Neural progenitor cell (in vitro differentiated cells): Measurements from ENCODE around the gene IMPDH1.

Experiments
- EZH2 ChIP-seq: fragments of 200-600 bp; sonication (generic); IDR thresholded peaks from 2 replicates; pipeline ENCODE4 v1.6.1; 2017; ENCODE audit warnings: antibody characterized with exemption, mild to moderate bottlenecking, moderate library complexity
- EZH2phosphoT487 ChIP-seq: fragments of 200-600 bp; sonication (generic); IDR thresholded peaks from 2 replicates; pipeline ENCODE4 v1.6.1; 2017; ENCODE audit warnings: antibody characterized with exemption
- TF ChIP-seq, protein P1 (sequence below): fragments of 200-600 bp; sonication (generic); IDR thresholded peaks from 2 replicates; pipeline ENCODE4 v1.5.1; 2017; ENCODE audit warnings: antibody characterized with exemption, mild to moderate bottlenecking

DNA sequence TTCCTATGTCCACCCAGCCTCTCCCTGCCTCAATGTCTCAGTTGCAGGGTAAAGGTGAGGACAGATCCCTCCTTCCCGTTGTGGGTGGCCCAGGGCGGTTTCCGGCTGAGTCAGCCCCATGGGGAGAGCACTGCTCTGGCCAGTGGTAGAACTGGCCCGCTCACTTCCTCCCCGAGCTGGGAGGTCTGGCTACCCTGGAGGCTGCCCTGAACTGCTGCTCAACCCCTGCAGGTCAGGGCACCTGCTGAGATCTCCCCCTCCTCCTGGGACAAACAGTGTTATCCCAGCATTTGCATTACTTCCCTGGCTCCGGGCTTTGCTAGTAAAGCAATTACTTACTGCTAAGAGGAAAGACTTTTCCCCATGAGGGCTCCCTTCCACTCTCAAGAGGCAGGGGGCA is 21.4 kb upstream of the IMPDH1 start:
- TF ChIP-seq, protein P1, sequence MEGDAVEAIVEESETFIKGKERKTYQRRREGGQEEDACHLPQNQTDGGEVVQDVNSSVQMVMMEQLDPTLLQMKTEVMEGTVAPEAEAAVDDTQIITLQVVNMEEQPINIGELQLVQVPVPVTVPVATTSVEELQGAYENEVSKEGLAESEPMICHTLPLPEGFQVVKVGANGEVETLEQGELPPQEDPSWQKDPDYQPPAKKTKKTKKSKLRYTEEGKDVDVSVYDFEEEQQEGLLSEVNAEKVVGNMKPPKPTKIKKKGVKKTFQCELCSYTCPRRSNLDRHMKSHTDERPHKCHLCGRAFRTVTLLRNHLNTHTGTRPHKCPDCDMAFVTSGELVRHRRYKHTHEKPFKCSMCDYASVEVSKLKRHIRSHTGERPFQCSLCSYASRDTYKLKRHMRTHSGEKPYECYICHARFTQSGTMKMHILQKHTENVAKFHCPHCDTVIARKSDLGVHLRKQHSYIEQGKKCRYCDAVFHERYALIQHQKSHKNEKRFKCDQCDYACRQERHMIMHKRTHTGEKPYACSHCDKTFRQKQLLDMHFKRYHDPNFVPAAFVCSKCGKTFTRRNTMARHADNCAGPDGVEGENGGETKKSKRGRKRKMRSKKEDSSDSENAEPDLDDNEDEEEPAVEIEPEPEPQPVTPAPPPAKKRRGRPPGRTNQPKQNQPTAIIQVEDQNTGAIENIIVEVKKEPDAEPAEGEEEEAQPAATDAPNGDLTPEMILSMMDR: no peak
- TF ChIP-seq EZH2phosphoT487: no peak
- no peak for TF ChIP-seq EZH2
